HEK293T (cell line): Measurements from ENCODE around the gene DIDO1.

Source experiments
- CTBP1 ChIP-seq: fragments of 450-650 bp; IDR thresholded peaks from 2 replicates; pipeline ENCODE4 v1.6.1; 2016; ENCODE audit warnings: borderline replicate concordance
- ELF4 ChIP-seq: fragments of 450-650 bp; IDR thresholded peaks from 2 replicates; pipeline ENCODE4 v1.6.1; 2017; ENCODE audit warnings: antibody characterized with exemption
- FOXK2 ChIP-seq: fragments of 450-650 bp; IDR thresholded peaks from 2 replicates; pipeline ENCODE4 v1.6.1; 2016; ENCODE audit warnings: mild to moderate bottlenecking
- NFRKB ChIP-seq: fragments of 450-650 bp; IDR thresholded peaks from 2 replicates; pipeline ENCODE4 v1.6.1; 2016; ENCODE audit warnings: mild to moderate bottlenecking, moderate library complexity
- SUZ12 ChIP-seq: fragments of 450-650 bp; IDR thresholded peaks from 2 replicates; pipeline ENCODE4 v1.6.1; 2016; ENCODE audit warnings: mild to moderate bottlenecking
- TARDBP ChIP-seq: fragments of 450-650 bp; IDR thresholded peaks from 2 replicates; pipeline ENCODE4 v1.6.1; 2016
- ZNF384 ChIP-seq: fragments of 450-650 bp; IDR thresholded peaks from 2 replicates; pipeline ENCODE4 v1.6.1; 2016

GRCh38 chr20:62854121-62854520 is 72.2 kb downstream of the DIDO1 start:
- TF ChIP-seq ELF4 (no peak), TARDBP (no peak), FOXK2 (no peak), ZNF384 (no peak), NFRKB (no peak), CTBP1 (no peak), SUZ12 (no peak)
